CD4-positive, CD25-positive, alpha-beta regulatory T cell (primary cell): ENCODE data around the gene TFAP2E. TPM values are rescaled to one million over a fixed set of nuclear protein-coding genes. Genes with fewer than 3 reads are reported as not detected.

Experiments
- polyA plus RNA-seq, 4 donors: library from polyadenylated mRNA; unstranded; fragments of 300-500 nt; fragmentation: Illumina TruSeq; gene quantifications; one replicate each; pipeline ENCODE4 v1.2.3, GENCODE V29; 2021
- total RNA-seq: library from RNA; stranded (reverse); gene quantifications from one replicate; pipeline ENCODE4 v1.2.3, GENCODE V29; 2022

Gene TFAP2E
- total and polyA plus RNA-seq, 5 donors from 2014 or later, result 0.17 to 5.1 (median 0.46) TPM; not detected in 1

Other genes starting within 250 kb of the TFAP2E start
- gene KIAA0319L, start 15.9 kb upstream of the TFAP2E start, total RNA-seq, result 72.4 TPM
- gene KIAA0319L, start 15.9 kb upstream of the TFAP2E start, polyA plus RNA-seq, result 10 to 100 TPM; 16.2 to 21.3 (median 17.4) TPM
- gene NCDN, start 15.5 kb upstream of the TFAP2E start, total RNA-seq, result 28.7 TPM
- 10 to 100 TPM in 2 of 4 donors, 1 to 10 TPM in 2; 5.5 to 11.1 (median 10.1) TPM for gene NCDN, start 15.5 kb upstream of the TFAP2E start, polyA plus RNA-seq
- gene PSMB2, start 68.2 kb downstream of the TFAP2E start, total RNA-seq, result 34.4 TPM
- 100 to 1,000 TPM in 1 of 4 donors, 10 to 100 TPM in 3; 69.6 to 101 (median 82.0) TPM for gene PSMB2, start 68.2 kb downstream of the TFAP2E start, polyA plus RNA-seq
- 9.0 TPM for gene C1orf216, start 145.6 kb downstream of the TFAP2E start, total RNA-seq
- 10 to 100 TPM; 12.6 to 23.9 (median 15.9) TPM for gene C1orf216, start 145.6 kb downstream of the TFAP2E start, polyA plus RNA-seq
- gene CLSPN, start 196.7 kb downstream of the TFAP2E start, total RNA-seq, result 2.9 TPM
- under 1 TPM; 0.13 to 0.95 (median 0.29) TPM for gene CLSPN, start 196.7 kb downstream of the TFAP2E start, polyA plus RNA-seq
- gene AGO4, start 234.7 kb downstream of the TFAP2E start, total RNA-seq, result 12.7 TPM
- gene AGO4, start 234.7 kb downstream of the TFAP2E start, polyA plus RNA-seq, result 1 to 10 TPM; 2.4 to 4.1 (median 3.6) TPM